ENCODE results near the gene GOLGA8N.

The GOLGA8N gene

GRCh38 chr15:32649342-32649741 lies 56.1 kb downstream of the GOLGA8N start:
- no peak for TF ChIP-seq CTCF (IDR thresholded peaks at IDR 0.05; ENCODE audit: borderline replicate concordance, control extremely low read depth, extremely low read depth, insufficient read depth, missing control alignments)
- in situ Hi-C loops (cut with MboI; ENCODE audit: low sequenced_read_pairs, unreplicated experiment) = no loop called here
- DNase-seq (ENCODE audit: low spot score) = no peak

- in situ Hi-C loops (cut with MboI; ENCODE audit: low sequenced_read_pairs, unreplicated experiment) = loop anchor here (25.0 kb wide), 1 partner anchor 336 kb away; no protein-coding TSS in a partner anchor
- DNase-seq (ENCODE audit: low spot score) = peak; percentile 82
- peak; percentile 85 for TF ChIP-seq CTCF (IDR thresholded peaks at IDR 0.05; ENCODE audit: borderline replicate concordance, control extremely low read depth, extremely low read depth, insufficient read depth, missing control alignments)
These were observed 58.1 kb downstream of the GOLGA8N start for GRCh38 chr15:32651229-32651837.

GRCh38 chr15:32652178-32652577 lies 58.9 kb downstream of the GOLGA8N start:
- no peak for DNase-seq (ENCODE audit: low spot score)
- no peak for TF ChIP-seq CTCF (IDR thresholded peaks at IDR 0.05; ENCODE audit: borderline replicate concordance, control extremely low read depth, extremely low read depth, insufficient read depth, missing control alignments)
- in situ Hi-C loops (cut with MboI; ENCODE audit: low sequenced_read_pairs, unreplicated experiment) = loop anchor here (25.0 kb wide), 1 partner anchor 335 kb away; no protein-coding TSS in a partner anchor

GRCh38 chr15:32656091-32656490 lies 62.8 kb downstream of the GOLGA8N start:
- DNase-seq (ENCODE audit: low spot score) = no peak
- TF ChIP-seq CTCF (IDR thresholded peaks at IDR 0.05; ENCODE audit: borderline replicate concordance, control extremely low read depth, extremely low read depth, insufficient read depth, missing control alignments) = no peak
- in situ Hi-C loops (cut with MboI; ENCODE audit: low sequenced_read_pairs, unreplicated experiment) = loop anchor here (25.0 kb wide), 1 partner anchor 331 kb away; no protein-coding TSS in a partner anchor

GRCh38 chr15:32656496-32656895 lies 63.2 kb downstream of the GOLGA8N start:
- in situ Hi-C loops (cut with MboI; ENCODE audit: low sequenced_read_pairs, unreplicated experiment) = loop anchor here (25.0 kb wide), 1 partner anchor 331 kb away; no protein-coding TSS in a partner anchor
- DNase-seq (ENCODE audit: low spot score) = no peak
- no peak for TF ChIP-seq CTCF (IDR thresholded peaks at IDR 0.05; ENCODE audit: borderline replicate concordance, control extremely low read depth, extremely low read depth, insufficient read depth, missing control alignments)
